Measurements from ENCODE around the gene GRID2. TPM values are rescaled to one million over a fixed set of nuclear protein-coding genes. Genes with fewer than 3 reads are reported as not detected.

GRID2 gene
- total RNA-seq, 2 donors from 2014 or later: not detected

DNA sequence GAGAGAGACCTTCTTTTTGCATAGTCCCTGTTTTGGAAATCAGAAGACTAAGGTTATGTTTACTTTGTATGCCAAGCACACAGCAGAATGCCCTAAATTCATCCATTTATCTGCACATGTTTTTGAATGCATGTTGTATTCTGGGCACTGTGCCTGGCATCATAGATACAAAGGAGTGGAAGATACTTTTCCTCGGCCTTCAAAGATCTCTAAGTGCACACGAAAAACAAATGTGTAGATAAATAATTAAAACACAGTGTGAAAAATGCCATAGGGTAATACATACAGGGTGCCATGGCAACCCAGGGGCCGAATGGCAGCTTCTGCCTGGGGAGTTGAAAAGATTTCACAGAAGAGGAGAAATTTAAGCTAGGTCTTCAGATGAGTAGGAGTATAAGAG is 1134.2 kb downstream of the GRID2 start:
- no peak for TF ChIP-seq CTCF (IDR thresholded peaks at IDR 0.05)
- H3K27ac ChIP-seq: no peak overlapping the region
- H3K27me3 ChIP-seq: no peaks in the 10 kb centered on the region
- no peaks in the 10 kb centered on the region for H3K36me3 ChIP-seq
- H3K9ac ChIP-seq (ENCODE audit: low read depth in 2 of 2, low read length in 2 of 2): no peak overlapping the region
- H3K4me3 ChIP-seq: no peak overlapping the region
- H3K9me3 ChIP-seq: no peaks in the 10 kb centered on the region
- intact Hi-C loops (cut with DNase I): no loop called here
- H3K4me1 ChIP-seq: no peaks in the 10 kb centered on the region
- DNase-seq: no peak

DNA sequence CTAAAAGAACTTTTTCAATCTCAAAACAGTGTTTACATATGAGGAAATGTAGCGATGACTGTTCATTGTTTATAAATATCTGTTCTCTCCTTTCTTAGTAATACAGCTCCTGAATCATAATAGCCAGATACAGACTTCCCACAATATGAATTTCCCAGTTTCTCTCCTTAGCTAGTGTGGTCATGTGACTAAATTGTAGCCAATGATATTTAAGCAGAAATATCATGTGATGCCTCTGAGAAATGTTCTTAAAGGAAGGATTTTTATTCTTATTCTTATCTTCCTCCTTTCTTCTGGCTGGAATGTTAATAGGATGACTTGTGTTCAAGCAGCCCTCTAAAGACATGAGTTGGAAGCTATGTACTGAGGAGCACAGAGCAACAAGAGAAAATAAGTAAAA is 1141.1 kb downstream of the GRID2 start:
- Histone ChIP-seq H3K4me1 (no peaks in the 10 kb centered on the region), H3K36me3 (no peaks in the 10 kb centered on the region), H3K9me3 (no peaks in the 10 kb centered on the region), H3K9ac (ENCODE audit: low read depth in 2 of 2, low read length in 2 of 2) (no peak overlapping the region), H3K27ac (no peak overlapping the region), H3K27me3 (no peaks in the 10 kb centered on the region), H3K4me3 (no peak overlapping the region)
- intact Hi-C loops (cut with DNase I): no loop called here
- TF ChIP-seq CTCF (IDR thresholded peaks at IDR 0.05): no peak
- DNase-seq: no peak

GRCh38 chr4:93446038-93446437 is 1142.3 kb downstream of the GRID2 start:
- no peaks in the 10 kb centered on the region for H3K9me3 ChIP-seq
- DNase-seq: no peak
- no peak overlapping the region for H3K4me3 ChIP-seq
- no peak overlapping the region for H3K27ac ChIP-seq
- TF ChIP-seq CTCF (IDR thresholded peaks at IDR 0.05): no peak
- H3K27me3 ChIP-seq: no peaks in the 10 kb centered on the region
- intact Hi-C loops (cut with DNase I): no loop called here
- no peak overlapping the region for H3K9ac ChIP-seq (ENCODE audit: low read depth in 2 of 2, low read length in 2 of 2)
- no peaks in the 10 kb centered on the region for H3K36me3 ChIP-seq
- no peaks in the 10 kb centered on the region for H3K4me1 ChIP-seq

DNA sequence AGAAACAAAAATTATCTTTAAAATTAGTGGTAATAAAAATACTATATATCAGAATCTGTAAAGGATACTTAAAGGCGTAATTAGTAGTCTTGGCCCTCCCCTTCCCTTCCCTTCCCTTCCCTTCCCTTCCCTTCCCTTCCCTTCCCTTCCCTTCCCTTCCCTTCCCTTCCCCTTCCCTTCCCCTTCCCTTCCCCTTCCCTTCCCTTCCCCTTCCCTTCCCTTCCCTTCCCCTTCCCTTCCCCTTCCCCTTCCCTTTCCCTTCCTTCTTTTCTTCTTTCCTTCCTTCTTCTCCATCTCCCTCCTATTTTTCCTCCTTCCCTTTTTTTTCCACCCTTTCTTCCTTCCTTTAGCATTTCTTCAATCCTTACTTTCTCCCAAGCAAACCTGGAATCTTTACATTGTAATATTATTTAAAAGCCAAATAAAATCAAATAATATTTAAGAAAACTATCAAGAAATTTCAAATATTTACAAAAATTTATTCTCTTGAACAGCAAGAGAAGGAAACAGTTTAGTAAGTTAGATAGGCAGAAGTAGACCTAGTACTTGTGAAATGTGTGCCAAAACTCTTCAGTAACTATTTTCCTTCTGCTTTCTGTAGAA is 1145.0 kb downstream of the GRID2 start:
- Histone ChIP-seq H3K27me3 (no peaks in the 10 kb centered on the region), H3K4me1 (no peaks in the 10 kb centered on the region), H3K9me3 (no peaks in the 10 kb centered on the region), H3K4me3 (no peak overlapping the region), H3K9ac (ENCODE audit: low read depth in 2 of 2, low read length in 2 of 2) (no peak overlapping the region), H3K27ac (no peak overlapping the region), H3K36me3 (no peaks in the 10 kb centered on the region)
- intact Hi-C loops (cut with DNase I): no loop called here
- no peak for DNase-seq
- no peak for TF ChIP-seq CTCF (IDR thresholded peaks at IDR 0.05)

DNA sequence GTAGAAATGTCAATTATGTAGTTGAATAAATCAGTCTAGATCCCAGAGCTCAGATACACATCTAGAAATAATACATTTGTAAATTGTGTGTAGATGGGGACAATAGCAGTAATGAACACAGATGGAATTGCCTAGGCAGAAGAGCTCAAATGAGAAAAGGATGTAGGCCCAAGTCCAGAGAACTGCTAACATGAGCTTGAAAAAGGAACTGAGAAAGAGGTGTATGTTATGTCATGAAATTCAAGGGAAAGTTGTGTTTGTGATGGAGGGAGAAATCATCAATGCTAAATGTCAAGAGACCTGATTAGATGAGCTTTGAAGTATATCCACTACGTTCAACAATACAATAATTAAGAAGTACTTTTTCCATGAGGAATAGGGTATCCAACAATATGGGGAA is 1148.2 kb downstream of the GRID2 start:
- H3K36me3 ChIP-seq: no peaks in the 10 kb centered on the region
- H3K9ac ChIP-seq (ENCODE audit: low read depth in 2 of 2, low read length in 2 of 2): no peak overlapping the region
- intact Hi-C loops (cut with DNase I): no loop called here
- no peaks in the 10 kb centered on the region for H3K27me3 ChIP-seq
- no peak for DNase-seq
- H3K27ac ChIP-seq: no peak overlapping the region
- no peak overlapping the region for H3K4me3 ChIP-seq
- no peaks in the 10 kb centered on the region for H3K9me3 ChIP-seq
- no peaks in the 10 kb centered on the region for H3K4me1 ChIP-seq
- no peak for TF ChIP-seq CTCF (IDR thresholded peaks at IDR 0.05)
